ENCODE measurements around the gene ELK4. TPM values are rescaled to one million over a fixed set of nuclear protein-coding genes. Genes with fewer than 3 reads are reported as not detected.

ELK4 gene
- polyA plus RNA-seq, 3 donors, result 1.4 to 9.0 (median 2.6) TPM

DNA sequence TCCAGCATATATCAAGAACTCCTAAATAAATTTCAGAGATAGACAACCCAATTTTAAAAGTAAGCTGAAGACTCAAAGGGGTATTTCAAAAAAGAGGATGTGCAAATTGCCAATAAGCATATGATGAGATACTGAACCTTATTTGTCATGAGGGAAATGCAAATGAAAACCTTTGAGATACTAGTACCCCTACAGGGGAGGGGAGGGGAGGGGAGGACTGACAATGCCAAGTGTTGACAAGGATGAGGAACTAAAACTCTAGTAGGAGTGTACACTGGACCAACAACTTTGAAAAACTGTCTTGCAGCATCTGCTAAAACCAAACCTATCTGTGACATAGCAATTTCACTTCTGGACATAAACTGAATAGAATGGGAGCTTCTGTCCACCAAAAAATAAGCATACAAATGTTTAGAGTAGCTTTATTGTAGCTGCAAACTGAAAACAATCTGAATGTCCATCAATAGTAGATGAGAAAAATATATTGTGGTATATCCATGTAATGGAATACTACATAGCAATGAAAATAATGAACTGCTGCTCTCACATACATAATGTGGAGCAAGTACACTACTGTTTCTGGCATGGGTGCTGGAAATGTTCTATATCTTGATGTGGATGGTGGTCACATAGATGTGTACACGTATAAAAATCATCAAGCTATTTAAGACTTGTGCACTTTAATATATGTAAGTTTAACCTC lies 70.2 kb downstream of the ELK4 start:
- H3K4me3 ChIP-seq (replicated peaks in 1 of 3; ENCODE audit: low read depth in 2 of 3, low read length in 3 of 3), result no peak overlapping the region
- no peak for DNase-seq
- Mint-ChIP-seq H3K27me3 (ENCODE audit: low read depth in 3 of 3) (peaks cover 22 to 66% (median 33%) of the 10 kb centered on the region in 3 donors), H3K9me3 (peaks cover 4 to 19% (median 14%) of the 10 kb centered on the region in 7 donors), H3K4me1 (no peaks in the 10 kb centered on the region), H3K4me3 (no peak overlapping the region), H3K27ac (no peak overlapping the region), H3K36me3 (no peaks in the 10 kb centered on the region)
- no peaks in the 10 kb centered on the region for H4K20me1 ChIP-seq (ENCODE audit: insufficient read depth, low read length)
- no peaks in the 10 kb centered on the region for H3K36me3 ChIP-seq (replicated peaks in 1 of 2; ENCODE audit: control insufficient read depth in 1 of 2, insufficient read depth in 2 of 2, low read length in 2 of 2)
- peaks cover 5 to 9% of the 10 kb centered on the region in 2 donors for H3K9me3 ChIP-seq (replicated peaks in 1 of 2; ENCODE audit: control insufficient read depth in 1 of 2, insufficient read depth in 1 of 2, low read length in 2 of 2)
- H3K4me2 ChIP-seq (replicated peaks; ENCODE audit: extremely low read depth, low read length, poor library complexity, severe bottlenecking), result no peak overlapping the region
- no peak overlapping the region for H3K9ac ChIP-seq (ENCODE audit: insufficient read depth, low read length, poor library complexity, severe bottlenecking)
- no peak overlapping the region for H3K27ac ChIP-seq (ENCODE audit: low read depth in 1 of 2, low read length in 2 of 2)
- TF ChIP-seq, protein P1, sequence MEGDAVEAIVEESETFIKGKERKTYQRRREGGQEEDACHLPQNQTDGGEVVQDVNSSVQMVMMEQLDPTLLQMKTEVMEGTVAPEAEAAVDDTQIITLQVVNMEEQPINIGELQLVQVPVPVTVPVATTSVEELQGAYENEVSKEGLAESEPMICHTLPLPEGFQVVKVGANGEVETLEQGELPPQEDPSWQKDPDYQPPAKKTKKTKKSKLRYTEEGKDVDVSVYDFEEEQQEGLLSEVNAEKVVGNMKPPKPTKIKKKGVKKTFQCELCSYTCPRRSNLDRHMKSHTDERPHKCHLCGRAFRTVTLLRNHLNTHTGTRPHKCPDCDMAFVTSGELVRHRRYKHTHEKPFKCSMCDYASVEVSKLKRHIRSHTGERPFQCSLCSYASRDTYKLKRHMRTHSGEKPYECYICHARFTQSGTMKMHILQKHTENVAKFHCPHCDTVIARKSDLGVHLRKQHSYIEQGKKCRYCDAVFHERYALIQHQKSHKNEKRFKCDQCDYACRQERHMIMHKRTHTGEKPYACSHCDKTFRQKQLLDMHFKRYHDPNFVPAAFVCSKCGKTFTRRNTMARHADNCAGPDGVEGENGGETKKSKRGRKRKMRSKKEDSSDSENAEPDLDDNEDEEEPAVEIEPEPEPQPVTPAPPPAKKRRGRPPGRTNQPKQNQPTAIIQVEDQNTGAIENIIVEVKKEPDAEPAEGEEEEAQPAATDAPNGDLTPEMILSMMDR (IDR thresholded peaks at IDR 0.05), result no peak
- H2AFZ ChIP-seq (ENCODE audit: insufficient read depth, low read depth, low read length, poor library complexity, severe bottlenecking), result no peak overlapping the region
- H3K27me3 ChIP-seq (ENCODE audit: control insufficient read depth in 2 of 2, insufficient read depth in 2 of 2, low read length in 2 of 2), result peaks cover 14 to 20% of the 10 kb centered on the region in 2 donors
- no CpG with 5 or more reads among the region's 1 CpG for WGBS (ENCODE audit: insufficient coverage)
- intact Hi-C loops (cut with micrococcal nuclease), result no loop called here
- H3K79me2 ChIP-seq (ENCODE audit: insufficient read depth, low read length), result no peaks in the 10 kb centered on the region
- no peaks in the 10 kb centered on the region for H3K4me1 ChIP-seq (ENCODE audit: control insufficient read depth in 1 of 2, insufficient read depth in 2 of 2, low read length in 2 of 2)

Small RNA genes lying within 50 kb of the gene (small RNA-seq; reads per million reads assigned to genes)
- gene RNU2-19P (ENCODE audit: insufficient read length, low read depth) (not detected), gene RNU6-418P (ENCODE audit: insufficient read length, low read depth) (not detected)

Other genes starting within 250 kb of the ELK4 start
- not detected for gene LEMD1, start 210.0 kb downstream of the ELK4 start, polyA plus RNA-seq
- gene BLACAT1, start 176.0 kb downstream of the ELK4 start, polyA plus RNA-seq, result not detected
- gene CDK18, start 127.3 kb downstream of the ELK4 start, polyA plus RNA-seq, result 1 to 10 TPM in 1 of 3 donors, under 1 TPM in 2; 0.48 to 4.4 (median 0.66) TPM
- gene SLC45A3, start 48.5 kb upstream of the ELK4 start, polyA plus RNA-seq, result under 1 TPM in 2 of 3 donors, not detected in 1; 0.11 to 0.61 TPM
- 1 to 10 TPM; 4.2 to 4.9 (median 4.2) TPM for gene NUCKS1, start 118.2 kb upstream of the ELK4 start, polyA plus RNA-seq
- gene RAB29, start 143.5 kb upstream of the ELK4 start, polyA plus RNA-seq, result 10 to 100 TPM; 23.2 to 32.2 (median 31.5) TPM
- 1 to 10 TPM in 2 of 3 donors, under 1 TPM in 1; 0.54 to 2.3 (median 1.1) TPM for gene SLC41A1, start 181.2 kb upstream of the ELK4 start, polyA plus RNA-seq
- not detected for gene PM20D1, start 218.1 kb upstream of the ELK4 start, polyA plus RNA-seq

Data from CD14-positive monocyte (primary cell).